Measurements from ENCODE around the gene CABLES2.
"Not testable (repeated sequence)": the region's sequence is repeated elsewhere in the genome, so short reads cannot be mapped to it uniquely, and the experiment has no call there.

Gene CABLES2

DNA sequence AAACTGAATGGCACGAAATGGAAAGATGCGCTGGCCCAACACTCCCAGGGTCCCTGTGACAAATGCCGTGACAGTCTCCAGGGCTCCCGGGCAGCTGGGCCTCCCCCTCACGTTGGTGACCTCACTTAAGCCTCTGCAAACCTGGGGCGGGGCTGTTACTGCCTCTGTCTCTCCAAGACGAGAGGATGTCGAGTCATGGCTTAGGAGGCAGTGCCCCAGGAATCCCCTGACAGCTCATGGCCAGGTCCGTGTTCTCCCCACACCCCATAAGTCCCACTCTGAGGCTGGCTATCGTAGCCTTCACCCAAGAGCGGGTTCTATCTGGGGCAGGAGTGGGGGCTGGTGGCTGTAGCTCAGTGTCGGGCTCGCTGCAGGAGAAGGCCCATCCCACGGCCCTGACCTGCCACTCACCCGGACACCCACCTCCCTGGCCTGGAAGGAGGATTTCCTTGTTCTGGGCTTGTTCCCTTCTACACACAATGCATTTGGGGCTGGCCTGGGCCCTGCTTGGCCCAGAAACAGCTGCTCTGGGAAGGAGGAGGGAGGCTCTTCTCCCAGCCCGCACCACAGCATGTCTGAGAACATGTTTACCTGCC, 25.8 kb downstream of the CABLES2 start:
- DNase-seq (ENCODE audit: insufficient read length) = no peak
- TF ChIP-seq POLR2AphosphoS5 (IDR thresholded peaks at IDR 0.05; ENCODE audit: low read depth, low read length) (no peak), TAF1 (IDR thresholded peaks at IDR 0.05; ENCODE audit: borderline replicate concordance, low read depth, low read length) (no peak), POLR2A (IDR thresholded peaks at IDR 0.05; ENCODE audit: low read depth, low read length) (no peak)
- FAIRE-seq = no peak

DNA sequence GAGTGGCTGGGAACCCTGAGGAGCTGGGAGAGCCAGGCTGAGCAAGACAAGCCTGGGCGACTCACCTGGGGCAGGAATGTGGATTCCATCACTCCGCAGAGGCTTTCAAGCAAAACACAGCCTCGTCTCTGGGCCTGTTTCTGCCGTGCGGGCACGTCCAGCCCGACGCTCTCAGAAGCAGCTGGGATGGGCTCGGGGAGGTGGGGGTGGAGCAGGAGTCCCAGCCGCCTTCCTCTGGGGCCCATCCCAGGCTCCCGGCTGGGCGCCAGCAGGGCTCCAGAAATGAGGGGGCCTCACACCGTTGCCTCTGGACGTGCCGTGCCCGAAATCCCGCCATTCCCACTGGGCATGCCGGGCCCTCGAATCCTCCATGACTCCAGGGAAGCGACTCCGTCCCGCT, 28.9 kb downstream of the CABLES2 start:
- no peak for FAIRE-seq

DNA sequence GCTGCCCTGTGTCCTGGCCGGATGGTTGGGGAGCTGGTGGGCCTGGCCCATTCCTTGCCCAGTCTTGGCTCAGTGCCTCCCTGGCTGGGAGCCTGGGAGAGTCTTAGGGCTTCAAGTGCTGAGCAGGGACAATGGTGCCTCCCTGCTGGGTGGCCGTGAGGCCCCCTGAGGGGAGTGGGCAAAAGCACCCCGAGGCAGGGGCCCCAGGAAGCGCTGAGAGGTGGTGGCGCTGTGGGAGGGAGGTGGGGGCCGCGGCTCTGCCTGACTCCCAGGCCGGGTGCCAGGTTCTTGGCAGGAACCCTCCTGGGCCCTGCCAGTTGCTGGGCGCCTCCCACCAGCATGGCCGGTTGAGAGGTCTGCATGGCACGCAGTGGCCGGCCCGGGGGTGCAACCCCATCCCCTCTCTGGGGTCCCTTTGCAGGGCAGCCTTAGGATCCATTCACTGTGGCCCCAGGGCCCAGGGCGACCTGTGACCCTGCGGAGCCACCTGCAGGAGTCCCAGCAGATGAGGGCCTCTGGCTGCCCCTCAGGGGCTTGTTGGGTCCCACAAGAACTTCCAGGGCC, 29.4 kb downstream of the CABLES2 start:
- TF ChIP-seq POLR2AphosphoS5 (IDR thresholded peaks at IDR 0.05; ENCODE audit: low read depth, low read length) (no peak), TAF1 (IDR thresholded peaks at IDR 0.05; ENCODE audit: borderline replicate concordance, low read depth, low read length) (no peak), POLR2A (IDR thresholded peaks at IDR 0.05; ENCODE audit: low read depth, low read length) (no peak)
- FAIRE-seq (no peak), DNase-seq (ENCODE audit: insufficient read length) (no peak)

More for the DNA sequence above, 28.9 kb downstream of the CABLES2 start:
- no peak for DNase-seq (ENCODE audit: insufficient read length)
- no peak for TF ChIP-seq POLR2AphosphoS5 (IDR thresholded peaks at IDR 0.05; ENCODE audit: low read depth, low read length)
- TF ChIP-seq POLR2A (IDR thresholded peaks at IDR 0.05; ENCODE audit: low read depth, low read length) = no peak
- no peak for TF ChIP-seq TAF1 (IDR thresholded peaks at IDR 0.05; ENCODE audit: borderline replicate concordance, low read depth, low read length)

DNA sequence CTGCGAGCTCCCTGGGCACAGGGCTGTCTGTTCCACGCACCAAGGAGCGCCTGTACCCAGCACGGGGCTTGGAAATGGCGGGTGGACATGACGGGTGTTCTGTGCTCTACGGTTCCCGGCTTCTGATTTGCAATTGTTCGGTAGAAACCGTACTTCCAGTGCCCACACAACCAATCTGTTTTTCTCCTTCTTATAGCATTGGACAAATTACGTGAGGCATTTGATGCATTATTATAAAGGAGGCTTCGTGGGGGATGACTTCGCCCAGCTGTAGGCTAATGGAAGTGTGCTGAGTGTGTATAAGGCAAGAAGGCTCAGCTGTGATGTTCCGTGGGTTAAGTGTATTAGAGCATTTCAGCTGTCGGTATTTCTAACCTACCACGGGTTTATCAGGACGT, 30.0 kb downstream of the CABLES2 start:
- DNase-seq (ENCODE audit: insufficient read length) = no peak
- TF ChIP-seq POLR2AphosphoS5 (IDR thresholded peaks at IDR 0.05; ENCODE audit: low read depth, low read length) (no peak), TAF1 (IDR thresholded peaks at IDR 0.05; ENCODE audit: borderline replicate concordance, low read depth, low read length) (no peak)
- no peak for FAIRE-seq

DNA sequence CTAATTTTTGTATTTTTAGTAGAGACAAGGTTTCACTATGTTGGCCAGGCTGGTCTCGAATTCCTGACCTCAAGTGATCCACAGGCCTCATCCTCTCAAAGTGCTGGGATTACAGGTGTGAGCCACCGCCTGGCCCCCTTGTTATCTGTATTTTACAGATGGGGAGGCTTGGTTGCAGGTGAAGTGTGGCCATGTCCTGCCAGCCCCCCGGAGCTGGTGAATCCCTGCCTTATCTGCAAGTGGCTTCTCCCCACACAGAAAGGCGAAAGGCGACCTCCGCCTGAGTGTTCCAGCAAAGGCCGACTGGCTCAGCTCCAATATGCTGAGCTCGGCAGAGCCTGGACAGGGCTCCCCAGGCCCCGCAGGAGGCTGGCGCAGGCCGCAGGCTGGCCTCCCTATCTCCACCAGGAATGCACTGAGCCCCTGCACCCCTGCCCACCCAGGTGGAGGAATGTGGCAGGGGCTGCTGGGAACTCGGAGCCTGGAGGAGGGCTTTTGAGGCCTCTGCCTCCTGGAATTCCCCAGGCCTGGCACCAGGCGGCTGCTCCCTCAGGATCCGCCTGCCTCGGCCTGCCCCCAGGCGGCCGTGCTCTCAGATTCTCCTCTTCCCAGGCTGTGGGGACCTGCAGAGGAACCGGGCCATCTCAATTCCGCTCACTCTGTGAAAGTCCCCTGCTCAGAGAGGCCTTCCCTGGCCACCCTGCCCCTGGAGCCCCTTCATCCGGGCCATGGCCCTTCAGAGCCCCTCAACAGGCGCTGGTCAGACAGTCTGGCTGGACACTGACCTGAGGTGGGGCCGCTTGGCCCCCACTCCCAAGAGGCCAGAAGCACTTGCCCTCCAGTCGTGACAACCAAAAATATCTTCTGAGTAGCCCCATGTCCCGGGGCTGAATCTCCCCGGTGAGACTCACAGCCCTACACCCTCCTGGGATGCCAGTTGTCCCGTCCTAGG, 30.7 kb downstream of the CABLES2 start:
- FAIRE-seq (no peak), DNase-seq (ENCODE audit: insufficient read length) (no peak)
- no peak for TF ChIP-seq POLR2AphosphoS5 (IDR thresholded peaks at IDR 0.05; ENCODE audit: low read depth, low read length)
- TF ChIP-seq TAF1 (IDR thresholded peaks at IDR 0.05; ENCODE audit: borderline replicate concordance, low read depth, low read length) = no peak
- TF ChIP-seq POLR2A (IDR thresholded peaks at IDR 0.05; ENCODE audit: low read depth, low read length) = no peak

DNA sequence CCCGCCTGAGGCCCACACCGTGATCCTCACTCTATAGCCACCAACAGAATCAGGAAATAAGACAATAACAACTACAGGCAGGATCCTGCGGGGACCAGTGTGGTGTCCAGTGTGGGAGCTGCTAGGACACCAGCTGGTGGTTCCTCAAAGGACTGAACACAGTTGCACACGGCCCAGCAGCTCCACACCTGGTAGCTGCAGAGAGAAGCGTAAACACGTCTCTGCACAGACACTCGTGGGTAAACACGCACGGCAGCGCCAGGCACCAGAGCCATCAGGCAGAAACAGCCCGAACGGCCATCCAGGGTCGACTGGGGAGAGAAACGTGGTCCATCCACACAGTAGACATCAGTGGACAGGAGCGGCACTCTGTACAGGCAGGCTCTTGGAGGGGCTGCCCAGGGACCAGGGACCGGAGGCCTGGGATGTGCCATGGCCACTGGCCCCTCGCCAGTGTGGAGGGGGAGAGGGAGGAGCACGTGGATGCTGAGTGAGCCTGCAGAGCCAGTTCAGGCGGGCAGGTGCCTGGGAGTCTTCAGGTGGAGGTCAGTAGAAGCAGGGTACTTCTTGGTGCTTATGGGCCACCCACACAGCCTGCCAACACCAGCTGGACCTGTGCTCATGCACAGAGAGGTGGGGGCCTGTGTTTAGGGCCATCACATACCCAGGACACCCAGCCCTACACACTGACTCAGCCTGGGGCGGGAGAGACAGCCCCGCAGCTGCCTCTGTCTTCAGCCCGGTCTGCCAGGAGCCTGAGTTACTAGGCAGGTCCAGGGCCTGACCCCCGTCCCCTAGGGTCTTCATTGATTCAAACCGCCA, 32.5 kb downstream of the CABLES2 start:
- TF ChIP-seq POLR2A (IDR thresholded peaks at IDR 0.05; ENCODE audit: low read depth, low read length) = no peak
- TF ChIP-seq POLR2AphosphoS5 (IDR thresholded peaks at IDR 0.05; ENCODE audit: low read depth, low read length) = no peak
- TF ChIP-seq TAF1 (IDR thresholded peaks at IDR 0.05; ENCODE audit: borderline replicate concordance, low read depth, low read length) = no peak
- FAIRE-seq (no peak), DNase-seq (ENCODE audit: insufficient read length) (no peak)

DNA sequence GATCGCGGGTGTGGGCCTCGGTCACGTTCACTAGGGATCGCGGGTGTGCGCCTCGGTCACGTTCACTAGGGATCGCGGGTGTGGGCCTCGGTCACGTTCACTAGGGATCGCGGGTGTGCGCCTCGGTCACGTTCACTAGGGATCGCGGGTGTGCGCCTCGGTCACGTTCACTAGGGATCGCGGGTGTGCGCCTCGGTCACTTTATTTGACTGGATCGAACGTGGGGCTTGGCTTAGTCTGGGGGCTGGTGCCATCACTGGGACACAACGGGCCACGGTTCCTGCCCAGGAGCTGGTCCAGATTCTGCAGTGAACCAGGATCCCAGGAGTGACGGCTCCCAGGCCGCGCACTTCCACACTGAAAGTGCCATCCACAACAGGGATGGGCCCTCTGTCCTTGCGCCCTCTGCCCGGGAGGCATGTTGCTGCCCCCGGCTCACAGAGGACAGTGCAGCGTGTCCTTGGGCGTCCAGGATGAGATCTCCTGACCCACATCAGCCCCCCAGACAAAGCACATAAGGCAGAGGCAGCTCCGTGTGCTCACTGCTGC, 33.4 kb downstream of the CABLES2 start:
- not testable (repeated sequence) for FAIRE-seq

DNA sequence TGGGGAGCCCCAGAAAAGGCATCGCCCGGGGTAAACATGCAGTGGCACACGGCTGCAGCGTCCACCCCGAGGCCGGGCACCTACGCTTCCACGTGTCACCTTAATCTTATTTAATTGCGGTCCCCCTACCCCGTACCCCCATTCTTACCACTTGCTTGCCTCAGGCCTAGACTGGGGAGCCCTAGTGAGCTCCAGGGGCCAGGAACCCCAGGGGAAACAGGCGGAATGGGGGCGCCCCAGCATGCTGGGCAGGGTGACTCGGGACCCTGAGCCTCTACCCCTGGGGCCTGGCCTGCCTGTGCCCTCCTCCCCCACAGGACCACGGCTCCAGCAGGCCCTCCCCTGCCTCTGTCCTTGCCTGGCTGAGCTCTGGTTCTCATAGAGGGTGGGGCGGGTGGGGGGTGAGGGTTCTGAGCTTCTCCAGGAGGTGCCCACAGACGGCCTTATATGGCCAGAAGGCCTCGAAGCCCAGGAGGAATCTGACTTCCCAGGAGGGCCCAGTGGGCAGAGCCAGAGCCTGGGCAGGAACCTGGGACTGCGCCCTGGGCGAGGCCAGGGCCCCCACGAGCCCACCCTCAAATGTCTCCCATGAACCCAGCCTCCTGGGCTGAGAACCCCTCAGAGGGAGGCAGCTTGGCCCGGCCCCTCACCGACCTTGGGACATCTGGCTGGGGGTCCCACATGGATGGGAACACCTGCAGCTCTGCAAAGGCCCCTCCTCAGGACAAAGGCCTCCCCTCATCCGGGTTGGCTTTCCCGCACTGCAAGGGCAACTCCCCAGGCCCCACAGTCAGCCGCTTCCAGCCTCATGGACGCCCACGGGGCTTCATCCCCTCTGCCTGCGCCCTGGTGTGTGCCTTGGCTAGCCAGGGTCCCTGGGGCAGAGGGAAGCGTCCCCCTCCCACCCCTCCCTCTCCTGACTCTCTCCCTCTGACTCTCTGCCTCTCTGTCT, 34.8 kb downstream of the CABLES2 start:
- FAIRE-seq (no peak), DNase-seq (ENCODE audit: insufficient read length) (no peak)
- TF ChIP-seq POLR2AphosphoS5 (IDR thresholded peaks at IDR 0.05; ENCODE audit: low read depth, low read length) (no peak), POLR2A (IDR thresholded peaks at IDR 0.05; ENCODE audit: low read depth, low read length) (no peak), TAF1 (IDR thresholded peaks at IDR 0.05; ENCODE audit: borderline replicate concordance, low read depth, low read length) (no peak)

More for the DNA sequence above, 33.4 kb downstream of the CABLES2 start:
- not testable (repeated sequence) for DNase-seq (ENCODE audit: insufficient read length)

DNA sequence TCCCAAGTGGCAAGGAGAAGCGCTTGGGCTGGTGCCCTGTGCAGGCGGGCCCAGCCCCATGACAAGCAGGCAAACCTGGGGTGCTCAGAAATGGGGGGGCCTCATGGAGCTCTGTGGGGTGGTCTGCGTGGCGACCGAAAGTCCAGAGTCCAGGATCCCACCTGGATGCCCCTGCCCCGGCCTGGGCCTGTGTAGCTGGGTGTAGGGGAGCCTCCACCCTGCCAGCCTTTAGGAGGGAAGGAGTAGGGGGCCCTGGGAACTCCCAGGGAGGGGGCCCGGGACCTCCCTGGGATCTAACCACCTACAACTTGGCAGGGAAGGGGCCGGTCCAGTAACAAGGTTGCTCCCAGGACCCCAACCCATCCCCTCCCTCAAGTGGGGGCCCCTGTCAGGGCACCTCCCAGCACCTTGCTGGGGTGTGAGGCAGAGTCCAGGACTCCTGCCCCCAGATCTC, 35.5 kb downstream of the CABLES2 start:
- TF ChIP-seq TAF1 (IDR thresholded peaks at IDR 0.05; ENCODE audit: borderline replicate concordance, low read depth, low read length) = no peak
- no peak for TF ChIP-seq POLR2A (IDR thresholded peaks at IDR 0.05; ENCODE audit: low read depth, low read length)
- no peak for TF ChIP-seq POLR2AphosphoS5 (IDR thresholded peaks at IDR 0.05; ENCODE audit: low read depth, low read length)
- FAIRE-seq (no peak), DNase-seq (ENCODE audit: insufficient read length) (no peak)

Data from GM12892 (cell line).